Spleen (tissue), 11 donors: ENCODE results near the gene KRTAP10-2. TPM values are rescaled to one million over a fixed set of nuclear protein-coding genes. Genes with fewer than 3 reads are reported as not detected.

Experiments
- DNase-seq: peaks from one replicate; pipeline ENCODE4 v3.0.0-alpha.2; 2020
- H3K27ac ChIP-seq, 8 donors: fragments of 200-600 bp; sonication (generic) in 7 of 8; 1 replicate in 4 of 8; 2 replicates in 4 of 8; pipeline versions ENCODE4 v1.5.0 to v1.8.0; 2016 to 2021; ENCODE audit warnings: inconsistent platforms in 4 of 8, mild to moderate bottlenecking in 4 of 8, moderate library complexity in 1 of 8
- H3K27me3 ChIP-seq, 7 donors: fragments of 200-600 bp; sonication (generic) in 6 of 7; replicated peaks in 1 of 7; 1 replicate in 4 of 7; 2 replicates in 3 of 7; pipeline versions ENCODE4 v1.5.0 to v1.8.0; 2016 to 2021; ENCODE audit warnings: inconsistent platforms in 3 of 7, mild to moderate bottlenecking in 1 of 7
- H3K36me3 ChIP-seq, 6 donors: fragments of 200-600 bp; sonication (generic) in 5 of 6; 1 replicate in 4 of 6; 2 replicates in 2 of 6; pipeline versions ENCODE4 v1.5.0 to v1.8.0; 2016 to 2021; ENCODE audit warnings: inconsistent platforms in 2 of 6
- H3K4me1 ChIP-seq, 6 donors: fragments of 200-600 bp; sonication (generic) in 5 of 6; 1 replicate in 3 of 6; 2 replicates in 3 of 6; pipeline versions ENCODE4 v1.5.0 to v1.8.0; 2016 to 2021; ENCODE audit warnings: inconsistent platforms in 3 of 6
- H3K4me3 ChIP-seq, 8 donors: fragments of 200-600 bp; sonication (generic) in 7 of 8; 1 replicate in 4 of 8; 2 replicates in 4 of 8; pipeline versions ENCODE4 v1.5.0 to v1.8.0; 2016 to 2021; ENCODE audit warnings: inconsistent platforms in 4 of 8, mild to moderate bottlenecking in 4 of 8, moderate library complexity in 2 of 8
- H3K9me3 ChIP-seq, 8 donors: fragments of 200-600 bp; sonication (generic) in 7 of 8; 1 replicate in 4 of 8; 2 replicates in 4 of 8; pipeline versions ENCODE4 v1.5.0 to v1.8.0; 2016 to 2021; ENCODE audit warnings: inconsistent platforms in 4 of 8
- CTCF ChIP-seq, 11 experiments: fragments of 200-600 bp in 7 of 11; fragments of 450-650 bp in 4 of 11; sonication (generic) in 4 of 11; IDR thresholded peaks in 8 of 11; conservative IDR thresholded peaks in 3 of 11; 1 replicate in 7 of 11; 2 replicates in 4 of 11; pipeline versions ENCODE4 v1.4.0 to v1.8.0; 2016 to 2021; ENCODE audit warnings: antibody characterized with exemption in 11 of 11, inconsistent platforms in 4 of 11, mild to moderate bottlenecking in 1 of 11
- POLR2A ChIP-seq, 3 donors: fragments of 450-650 bp; IDR thresholded peaks; one replicate each; pipeline ENCODE4 v1.5.1; 2017; ENCODE audit warnings: antibody characterized with exemption in 3 of 3, mild to moderate bottlenecking in 1 of 3
- POLR2AphosphoS5 ChIP-seq, 3 donors: sonication (generic); formaldehyde crosslinking; IDR thresholded peaks; one replicate each; pipeline ENCODE4 v1.5.1; 2017; ENCODE audit warnings: antibody characterized with exemption in 3 of 3
- WGBS, 5 donors: extraction: QIAGEN DNeasy Blood & Tissue Kit in 3 of 5; methylation state at CpG; one replicate each; pipeline versions ENCODE4 v1.1.5 to v1.1.7; 2013 to 2018; 5-methylcytosine and 5-hydroxymethylcytosine counted together
- intact Hi-C: fragments of 100-400 bp; cut with DNase I; formaldehyde crosslinking; loops from one replicate; pipeline ENCODE4 v1.15.0; 2023; ENCODE audit warnings: low total_unique reads
- polyA plus RNA-seq, 3 donors: library from polyadenylated mRNA; stranded (reverse); fragments of 200-250 nt; gene quantifications; one replicate each; pipeline ENCODE4 v1.2.1, GENCODE V29; 2013
- total RNA-seq, 7 donors: library from RNA; depleted of rRNA in 3 of 7; stranded (reverse); fragments of >200 nt in 3 of 7; fragmentation: NEBNext Ultra II Directional in 4 of 7; extraction: Animal tissue kit (Norgen Biotek cat#: 25700) in 4 of 7; gene quantifications; one replicate each; pipeline versions ENCODE4 v1.1.0 to v1.2.1, GENCODE V29; 2016 to 2021
- donor health status: healthy with polysubstance abuse.
- donor health status: DM: no; HTN: no; CAD: no; lungs with moderate emphysema.
- donor health status: DM: no; HTN: no; CAD: no.
- donor health status: Bipolar disorder and iron deficiency.
- donor health status: healthy.
- donor health status: DM: no; HTN: no; CAD: no.
- donor health status: DM: yes; HTN: yes; CAD: no.

Gene KRTAP10-2
- total and polyA plus RNA-seq, 10 donors, result not detected

DNA sequence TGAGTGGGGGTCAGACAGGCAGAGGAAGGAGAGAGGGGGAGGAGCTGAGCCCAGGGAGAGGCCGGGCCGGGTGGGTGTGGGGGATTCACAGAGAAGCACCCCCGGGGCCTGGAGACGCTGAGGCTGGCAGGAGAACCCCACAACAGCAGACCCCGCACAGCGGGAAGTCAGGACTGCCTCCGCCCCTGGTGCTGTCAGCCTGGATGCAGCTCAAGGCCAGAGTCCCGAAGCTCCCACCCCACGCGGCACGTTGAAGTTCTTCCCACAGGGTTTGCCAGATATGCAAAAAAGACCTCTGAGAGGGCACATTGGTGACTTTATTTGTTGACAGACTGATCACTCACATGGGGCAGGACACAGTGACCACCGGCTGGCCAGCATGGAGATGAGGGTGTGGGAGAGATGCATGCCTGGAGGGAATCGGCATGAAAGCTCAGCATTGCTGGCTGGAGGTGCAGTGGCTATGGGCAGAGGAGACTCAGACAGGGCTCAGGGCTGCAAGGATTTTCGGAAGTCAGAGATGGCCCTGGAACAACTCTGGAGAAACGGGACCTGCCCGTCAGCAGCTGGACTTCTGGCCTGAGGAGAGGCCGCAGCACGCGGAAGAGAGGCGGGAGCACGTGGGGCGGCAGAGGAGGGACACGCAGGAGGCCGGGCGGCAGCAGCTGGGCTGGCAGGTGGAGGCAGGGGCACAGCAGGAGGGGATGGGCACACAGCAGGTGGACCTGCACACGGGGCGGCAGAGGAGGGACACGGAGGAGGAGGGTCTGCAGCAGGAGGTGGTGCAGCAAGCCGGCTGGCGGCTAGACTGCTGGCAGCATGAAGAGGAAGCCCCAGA lies 6.4 kb upstream of the KRTAP10-2 start:
- DNase-seq, result peak; percentile 65
- H3K4me3 ChIP-seq, result no peak overlapping the region
- peaks cover 1 to 29% (median 10%) of the 10 kb centered on the region in 8 donors for H3K9me3 ChIP-seq
- 55 to 65% (median 62%) methylated on average over 26 to 30 of the region's 30 CpGs for WGBS, 5 donors
- H3K27me3 ChIP-seq, result peaks cover 0 to 30% (median 0%) of the 10 kb centered on the region in 7 donors
- H3K36me3 ChIP-seq, result no peaks in the 10 kb centered on the region
- no peak overlapping the region for H3K27ac ChIP-seq
- intact Hi-C loops, result no loop called here
- TF ChIP-seq POLR2A (IDR thresholded peaks at IDR 0.05) (no peak), CTCF (IDR thresholded peaks at IDR 0.05 in 8 of 11, conservative IDR thresholded peaks at IDR 0.05 in 3 of 11) (no peak), POLR2AphosphoS5 (IDR thresholded peaks at IDR 0.05) (no peak)
- peaks cover 0 to 14% (median 0%) of the 10 kb centered on the region in 6 donors for H3K4me1 ChIP-seq

GRCh38 chr21:44556879-44557278 lies 5.6 kb upstream of the KRTAP10-2 start:
- Histone ChIP-seq H3K27ac (no peak overlapping the region), H3K9me3 (peaks cover 0 to 20% (median 1%) of the 10 kb centered on the region in 8 donors), H3K4me1 (peaks cover 0 to 14% (median 0%) of the 10 kb centered on the region in 6 donors), H3K4me3 (no peak overlapping the region), H3K36me3 (no peaks in the 10 kb centered on the region), H3K27me3 (peaks cover 0 to 39% (median 0%) of the 10 kb centered on the region in 7 donors)
- intact Hi-C loops, result no loop called here
- no peak for DNase-seq
- WGBS, 5 donors, result 57 to 66% (median 63%) methylated on average over 9 of the region's 9 CpGs
- TF ChIP-seq POLR2A (IDR thresholded peaks at IDR 0.05) (no peak), CTCF (IDR thresholded peaks at IDR 0.05 in 8 of 11, conservative IDR thresholded peaks at IDR 0.05 in 3 of 11) (no peak), POLR2AphosphoS5 (IDR thresholded peaks at IDR 0.05) (no peak)

DNA sequence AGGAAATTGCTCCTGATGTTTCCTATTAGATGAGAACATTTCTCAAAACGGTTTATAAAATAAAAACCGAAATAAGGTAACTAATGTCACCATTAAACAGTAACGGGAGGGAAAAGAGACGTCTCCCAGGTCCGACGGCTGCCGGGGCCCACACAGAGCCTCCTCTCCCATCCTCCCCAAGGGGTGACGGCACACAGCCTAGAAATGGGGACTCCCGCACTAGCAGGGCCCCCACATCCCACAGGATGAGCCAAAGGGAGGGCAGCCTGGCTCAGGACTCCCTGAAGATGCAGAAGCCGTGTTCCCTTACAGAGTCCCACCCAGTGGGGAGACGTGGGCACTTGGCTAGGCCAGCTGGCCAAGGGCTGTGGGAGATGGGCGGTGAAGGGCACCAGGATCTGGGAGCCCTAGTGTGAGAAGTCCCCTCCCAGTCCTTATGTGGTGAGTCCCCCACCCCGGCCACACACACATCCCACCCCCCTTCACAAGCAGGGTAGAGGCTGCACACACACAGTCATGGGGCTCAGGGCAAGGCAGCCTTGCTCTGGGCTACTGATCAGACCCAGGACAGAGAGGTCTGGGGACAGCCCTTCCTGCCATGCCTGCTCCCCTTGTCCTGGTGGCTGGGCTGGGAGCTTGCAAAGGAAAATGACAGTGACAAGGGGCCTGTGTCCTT lies 4.0 kb upstream of the KRTAP10-2 start:
- 80 to 83% (median 81%) methylated on average over 12 to 13 of the region's 13 CpGs for WGBS, 5 donors
- Histone ChIP-seq H3K4me3 (no peak overlapping the region), H3K27ac (no peak overlapping the region), H3K4me1 (peaks cover 0 to 14% (median 0%) of the 10 kb centered on the region in 6 donors), H3K27me3 (peaks cover 0 to 54% (median 2%) of the 10 kb centered on the region in 7 donors), H3K9me3 (peaks cover 0 to 17% (median 0%) of the 10 kb centered on the region in 8 donors), H3K36me3 (no peaks in the 10 kb centered on the region)
- TF ChIP-seq POLR2AphosphoS5 (IDR thresholded peaks at IDR 0.05), result no peak
- no peak for TF ChIP-seq POLR2A (IDR thresholded peaks at IDR 0.05)
- no peak for TF ChIP-seq CTCF (IDR thresholded peaks at IDR 0.05 in 8 of 11, conservative IDR thresholded peaks at IDR 0.05 in 3 of 11)
- DNase-seq, result peak; percentile 63
- intact Hi-C loops, result no loop called here

GRCh38 chr21:44552681-44553080 lies 1.4 kb upstream of the KRTAP10-2 start:
- no peak for TF ChIP-seq CTCF (IDR thresholded peaks at IDR 0.05 in 8 of 11, conservative IDR thresholded peaks at IDR 0.05 in 3 of 11)
- TF ChIP-seq POLR2AphosphoS5 (IDR thresholded peaks at IDR 0.05), result no peak
- TF ChIP-seq POLR2A (IDR thresholded peaks at IDR 0.05), result no peak
- peaks cover 0 to 13% (median 2%) of the 10 kb centered on the region in 6 donors for H3K4me1 ChIP-seq
- DNase-seq, result no peak
- H3K27me3 ChIP-seq, result peaks cover 0 to 75% (median 6%) of the 10 kb centered on the region in 7 donors
- H3K9me3 ChIP-seq, result peaks cover 0 to 10% (median under 1%) of the 10 kb centered on the region in 8 donors
- 75 to 85% (median 83%) methylated on average over 11 to 13 of the region's 13 CpGs for WGBS, 5 donors
- H3K36me3 ChIP-seq, result no peaks in the 10 kb centered on the region
- H3K27ac ChIP-seq, result no peak overlapping the region
- H3K4me3 ChIP-seq, result no peak overlapping the region
- intact Hi-C loops, result no loop called here
